Suprapubic skin (tissue), 4 donors: ENCODE data around the gene ANTXR1. TPM values are rescaled to one million over a fixed set of nuclear protein-coding genes. Genes with fewer than 3 reads are reported as not detected.

Experiments
- DNase-seq, 2 donors: peaks; one replicate each; pipeline ENCODE4 v3.0.0-alpha.2; 2019; ENCODE audit warnings: low spot score in 2 of 2
- H3K27ac ChIP-seq: fragments of 200-600 bp; sonication (generic); one replicate; pipeline ENCODE4 v1.5.1; 2019
- H3K27me3 ChIP-seq: fragments of 200-600 bp; sonication (generic); one replicate; pipeline ENCODE4 v1.5.1; 2019
- H3K36me3 ChIP-seq: fragments of 200-600 bp; sonication (generic); one replicate; pipeline ENCODE4 v1.5.1; 2019
- H3K4me1 ChIP-seq: fragments of 200-600 bp; sonication (generic); one replicate; pipeline ENCODE4 v1.5.1; 2019
- H3K4me3 ChIP-seq: fragments of 200-600 bp; sonication (generic); one replicate; pipeline ENCODE4 v1.5.1; 2019; ENCODE audit warnings: mild to moderate bottlenecking
- H3K9me3 ChIP-seq: fragments of 200-600 bp; sonication (generic); one replicate; pipeline ENCODE4 v1.5.1; 2019
- EP300 ChIP-seq: sonication (generic); formaldehyde crosslinking; IDR thresholded peaks from one replicate; pipeline ENCODE4 v1.6.1; 2017; ENCODE audit warnings: antibody characterized with exemption
- POLR2A ChIP-seq, 2 donors: fragments of 450-650 bp; IDR thresholded peaks; one replicate each; pipeline ENCODE4 v1.6.1; 2017; ENCODE audit warnings: antibody characterized with exemption in 2 of 2, mild to moderate bottlenecking in 2 of 2, moderate library complexity in 2 of 2
- POLR2AphosphoS5 ChIP-seq, 3 donors: sonication (generic); formaldehyde crosslinking; IDR thresholded peaks; one replicate each; pipeline ENCODE4 v1.6.1; 2017; ENCODE audit warnings: antibody characterized with exemption in 3 of 3
- WGBS: methylation state at CpG from one replicate; pipeline ENCODE4 v1.1.5; 2018; 5-methylcytosine and 5-hydroxymethylcytosine counted together
- total RNA-seq, 4 donors: library from RNA; depleted of rRNA; stranded (reverse); fragments of >200 nt; gene quantifications; one replicate each; pipeline ENCODE4 v1.1.0, GENCODE V29; 2016
- TF ChIP-seq, protein P1 (sequence below), 2 donors: fragments of 200-600 bp in 1 of 2; fragments of 450-650 bp in 1 of 2; sonication (generic) in 1 of 2; IDR thresholded peaks; one replicate each; pipeline ENCODE4 v1.5.1; 2016 to 2019; ENCODE audit warnings: antibody characterized with exemption in 2 of 2, mild to moderate bottlenecking in 1 of 2, moderate library complexity in 1 of 2

The ANTXR1 gene
- total RNA-seq, result 100 to 1,000 TPM in 1 of 4 donors, 10 to 100 TPM in 3; 35.5 to 111 (median 66.6) TPM

DNA sequence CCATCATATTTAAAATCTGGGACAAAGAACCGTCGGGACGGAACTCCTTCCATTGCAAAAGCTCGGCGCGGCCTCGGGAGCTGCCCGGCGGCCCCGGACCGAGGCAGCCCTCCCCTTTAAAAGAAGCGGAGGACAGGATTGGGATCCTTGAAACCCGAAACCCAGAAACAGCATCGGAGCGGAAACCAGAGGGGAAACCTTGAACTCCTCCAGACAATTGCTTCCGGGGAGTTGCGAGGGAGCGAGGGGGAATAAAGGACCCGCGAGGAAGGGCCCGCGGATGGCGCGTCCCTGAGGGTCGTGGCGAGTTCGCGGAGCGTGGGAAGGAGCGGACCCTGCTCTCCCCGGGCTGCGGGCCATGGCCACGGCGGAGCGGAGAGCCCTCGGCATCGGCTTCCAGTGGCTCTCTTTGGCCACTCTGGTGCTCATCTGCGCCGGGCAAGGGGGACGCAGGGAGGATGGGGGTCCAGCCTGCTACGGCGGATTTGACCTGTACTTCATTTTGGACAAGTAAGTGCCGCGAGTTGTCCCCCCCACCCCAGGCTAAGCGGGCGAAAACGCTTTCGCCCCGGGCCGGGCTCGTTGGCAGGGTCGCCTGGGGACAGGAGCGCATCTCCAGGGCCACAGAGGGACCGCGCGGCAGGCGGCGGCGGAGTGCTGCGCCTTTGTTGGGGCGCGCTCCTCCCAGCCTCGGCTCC lies at the start of gene ANTXR1:
TSS of gene ANTXR1 (plus strand) at position 38 of the 698 bp plus-strand sequence. CDS start at position 359, 321 bp downstream.
- Histone ChIP-seq H3K27ac (peak within 1 kb of the TSS; percentile 79), H3K4me3 (peak within 1 kb of the TSS; percentile 71), H3K36me3 (no peaks in the 10 kb centered on the region), H3K27me3 (no peaks in the 10 kb centered on the region), H3K9me3 (no peaks in the 10 kb centered on the region), H3K4me1 (peaks cover 47% of the 10 kb centered on the region)
- under 1% methylated on average over 50 of the region's 63 CpGs for whole genome bisulfite sequencing
- peak; percentile 67 to 79 for DNase-seq
- TF ChIP-seq POLR2AphosphoS5 (IDR thresholded peaks at IDR 0.05) (peak in 1 of 3 donors; percentile 19), POLR2A (IDR thresholded peaks at IDR 0.05) (no peak)

GRCh38 chr2:68964282-68964681 lies 48.7 kb upstream of the ANTXR1 start:
- H3K9me3 ChIP-seq, result no peaks in the 10 kb centered on the region
- DNase-seq, result no peak
- no peak overlapping the region for H3K27ac ChIP-seq
- no peaks in the 10 kb centered on the region for H3K4me1 ChIP-seq
- TF ChIP-seq POLR2AphosphoS5 (IDR thresholded peaks at IDR 0.05) (no peak), EP300 (no peak), POLR2A (IDR thresholded peaks at IDR 0.05) (no peak)
- TF ChIP-seq, protein P1, sequence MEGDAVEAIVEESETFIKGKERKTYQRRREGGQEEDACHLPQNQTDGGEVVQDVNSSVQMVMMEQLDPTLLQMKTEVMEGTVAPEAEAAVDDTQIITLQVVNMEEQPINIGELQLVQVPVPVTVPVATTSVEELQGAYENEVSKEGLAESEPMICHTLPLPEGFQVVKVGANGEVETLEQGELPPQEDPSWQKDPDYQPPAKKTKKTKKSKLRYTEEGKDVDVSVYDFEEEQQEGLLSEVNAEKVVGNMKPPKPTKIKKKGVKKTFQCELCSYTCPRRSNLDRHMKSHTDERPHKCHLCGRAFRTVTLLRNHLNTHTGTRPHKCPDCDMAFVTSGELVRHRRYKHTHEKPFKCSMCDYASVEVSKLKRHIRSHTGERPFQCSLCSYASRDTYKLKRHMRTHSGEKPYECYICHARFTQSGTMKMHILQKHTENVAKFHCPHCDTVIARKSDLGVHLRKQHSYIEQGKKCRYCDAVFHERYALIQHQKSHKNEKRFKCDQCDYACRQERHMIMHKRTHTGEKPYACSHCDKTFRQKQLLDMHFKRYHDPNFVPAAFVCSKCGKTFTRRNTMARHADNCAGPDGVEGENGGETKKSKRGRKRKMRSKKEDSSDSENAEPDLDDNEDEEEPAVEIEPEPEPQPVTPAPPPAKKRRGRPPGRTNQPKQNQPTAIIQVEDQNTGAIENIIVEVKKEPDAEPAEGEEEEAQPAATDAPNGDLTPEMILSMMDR (IDR thresholded peaks at IDR 0.05), result no peak
- H3K36me3 ChIP-seq, result no peaks in the 10 kb centered on the region
- H3K27me3 ChIP-seq, result no peaks in the 10 kb centered on the region
- H3K4me3 ChIP-seq, result no peak overlapping the region

GRCh38 chr2:68968221-68968620 lies 44.8 kb upstream of the ANTXR1 start:
- Histone ChIP-seq H3K4me3 (no peak overlapping the region), H3K4me1 (no peaks in the 10 kb centered on the region), H3K36me3 (no peaks in the 10 kb centered on the region), H3K27ac (no peak overlapping the region), H3K9me3 (no peaks in the 10 kb centered on the region), H3K27me3 (no peaks in the 10 kb centered on the region)
- no peak for DNase-seq
- 56% methylated on average over 1 of the region's 1 CpG for WGBS
- no peak for TF ChIP-seq POLR2AphosphoS5 (IDR thresholded peaks at IDR 0.05)
- TF ChIP-seq EP300, result no peak
- TF ChIP-seq, protein P1 (IDR thresholded peaks at IDR 0.05), result no peak
- no peak for TF ChIP-seq POLR2A (IDR thresholded peaks at IDR 0.05)

GRCh38 chr2:68969736-68970490 lies 43.1 kb upstream of the ANTXR1 start:
- 93% methylated on average over 8 of the region's 8 CpGs for WGBS
- Histone ChIP-seq H3K27me3 (no peaks in the 10 kb centered on the region), H3K27ac (no peak overlapping the region), H3K36me3 (no peaks in the 10 kb centered on the region), H3K4me3 (no peak overlapping the region), H3K9me3 (no peaks in the 10 kb centered on the region), H3K4me1 (no peaks in the 10 kb centered on the region)
- no peak for DNase-seq
- TF ChIP-seq EP300 (no peak), POLR2AphosphoS5 (IDR thresholded peaks at IDR 0.05) (no peak), POLR2A (IDR thresholded peaks at IDR 0.05) (no peak)
- TF ChIP-seq, protein P1 (IDR thresholded peaks at IDR 0.05), result no peak

- H3K27ac ChIP-seq, result no peak overlapping the region
- H3K9me3 ChIP-seq, result no peaks in the 10 kb centered on the region
- no peaks in the 10 kb centered on the region for H3K27me3 ChIP-seq
- no peak for DNase-seq
- no peak overlapping the region for H3K4me3 ChIP-seq
- 63% methylated on average over 8 of the region's 8 CpGs for WGBS
- no peaks in the 10 kb centered on the region for H3K4me1 ChIP-seq
- no peaks in the 10 kb centered on the region for H3K36me3 ChIP-seq
- TF ChIP-seq, protein P1 (IDR thresholded peaks at IDR 0.05), result no peak
- no peak for TF ChIP-seq EP300
- TF ChIP-seq POLR2A (IDR thresholded peaks at IDR 0.05), result no peak
- TF ChIP-seq POLR2AphosphoS5 (IDR thresholded peaks at IDR 0.05), result no peak
Observed at GRCh38 chr2:68970566-68971265, 42.3 kb upstream of the ANTXR1 start.
